ENCODE data around the gene ELP1. TPM values are rescaled to one million over a fixed set of nuclear protein-coding genes. Genes with fewer than 3 reads are reported as not detected.

ELP1 gene
- total RNA-seq, 1 donor from 2014 or later = 24.7 TPM

GRCh38 chr9:108865037-108865436 lies 68.9 kb downstream of the ELP1 start:
- no peak overlapping the region for H3K4me3 ChIP-seq (ENCODE audit: low read depth, low read length)
- TF ChIP-seq, protein P1, sequence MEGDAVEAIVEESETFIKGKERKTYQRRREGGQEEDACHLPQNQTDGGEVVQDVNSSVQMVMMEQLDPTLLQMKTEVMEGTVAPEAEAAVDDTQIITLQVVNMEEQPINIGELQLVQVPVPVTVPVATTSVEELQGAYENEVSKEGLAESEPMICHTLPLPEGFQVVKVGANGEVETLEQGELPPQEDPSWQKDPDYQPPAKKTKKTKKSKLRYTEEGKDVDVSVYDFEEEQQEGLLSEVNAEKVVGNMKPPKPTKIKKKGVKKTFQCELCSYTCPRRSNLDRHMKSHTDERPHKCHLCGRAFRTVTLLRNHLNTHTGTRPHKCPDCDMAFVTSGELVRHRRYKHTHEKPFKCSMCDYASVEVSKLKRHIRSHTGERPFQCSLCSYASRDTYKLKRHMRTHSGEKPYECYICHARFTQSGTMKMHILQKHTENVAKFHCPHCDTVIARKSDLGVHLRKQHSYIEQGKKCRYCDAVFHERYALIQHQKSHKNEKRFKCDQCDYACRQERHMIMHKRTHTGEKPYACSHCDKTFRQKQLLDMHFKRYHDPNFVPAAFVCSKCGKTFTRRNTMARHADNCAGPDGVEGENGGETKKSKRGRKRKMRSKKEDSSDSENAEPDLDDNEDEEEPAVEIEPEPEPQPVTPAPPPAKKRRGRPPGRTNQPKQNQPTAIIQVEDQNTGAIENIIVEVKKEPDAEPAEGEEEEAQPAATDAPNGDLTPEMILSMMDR (IDR thresholded peaks at IDR 0.05; ENCODE audit: insufficient read depth, low read length, poor library complexity, severe bottlenecking) = no peak
- DNase-seq (ENCODE audit: low read depth) = no peak
- H3K36me3 ChIP-seq (ENCODE audit: control insufficient read depth, insufficient read depth, low read length) = no peaks in the 10 kb centered on the region
- H3K27me3 ChIP-seq (ENCODE audit: control insufficient read depth, insufficient read depth, low read length) = no peaks in the 10 kb centered on the region

DNA sequence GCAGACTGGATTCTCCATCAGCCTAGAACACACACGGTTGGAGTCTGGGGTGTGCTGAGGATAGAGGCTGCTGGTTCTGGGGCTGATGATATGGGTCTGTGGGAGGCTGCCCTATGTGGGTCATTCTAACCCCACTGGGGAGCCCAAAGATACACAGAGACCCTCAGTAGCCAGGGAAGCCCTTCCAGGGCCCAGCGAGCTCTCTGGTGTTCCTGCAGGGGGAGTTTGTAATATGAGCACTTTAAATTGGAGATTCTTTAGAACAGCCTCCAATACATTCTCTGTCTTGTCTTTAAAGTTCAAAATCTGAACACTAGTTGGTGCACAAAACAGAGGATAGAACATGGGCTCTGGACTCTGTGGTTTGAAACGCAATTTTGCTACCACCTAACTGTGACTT lies 69.5 kb downstream of the ELP1 start:
- TF ChIP-seq, protein P1 (IDR thresholded peaks at IDR 0.05; ENCODE audit: insufficient read depth, low read length, poor library complexity, severe bottlenecking) = no peak
- Histone ChIP-seq H3K4me3 (ENCODE audit: low read depth, low read length) (no peak overlapping the region), H3K36me3 (ENCODE audit: control insufficient read depth, insufficient read depth, low read length) (no peaks in the 10 kb centered on the region), H3K27me3 (ENCODE audit: control insufficient read depth, insufficient read depth, low read length) (no peaks in the 10 kb centered on the region)
- DNase-seq (ENCODE audit: low read depth) = no peak

DNA sequence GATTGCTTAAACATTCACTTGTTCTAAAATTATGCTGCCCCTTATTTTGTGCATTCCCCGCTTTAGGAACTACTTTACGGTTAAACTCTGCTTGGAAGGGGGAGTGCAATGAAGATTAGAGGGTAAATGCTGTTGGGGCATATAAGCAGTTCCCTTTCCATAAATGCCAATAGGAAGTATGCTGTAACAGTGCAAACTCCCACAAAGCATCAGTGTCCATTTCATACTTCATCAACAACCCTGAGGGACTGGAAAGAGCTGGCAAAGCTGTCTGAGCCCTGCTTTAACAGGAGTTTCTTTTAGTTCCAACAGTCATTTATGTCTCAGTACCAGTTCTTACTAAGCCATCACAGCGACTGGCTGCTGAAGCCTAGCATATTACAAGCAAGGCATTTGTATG lies 70.0 kb downstream of the ELP1 start:
- DNase-seq (ENCODE audit: low read depth) = no peak
- H3K4me3 ChIP-seq (ENCODE audit: low read depth, low read length) = no peak overlapping the region
- H3K27me3 ChIP-seq (ENCODE audit: control insufficient read depth, insufficient read depth, low read length) = no peaks in the 10 kb centered on the region
- H3K36me3 ChIP-seq (ENCODE audit: control insufficient read depth, insufficient read depth, low read length) = no peaks in the 10 kb centered on the region
- TF ChIP-seq, protein P1 (IDR thresholded peaks at IDR 0.05; ENCODE audit: insufficient read depth, low read length, poor library complexity, severe bottlenecking) = no peak

DNA sequence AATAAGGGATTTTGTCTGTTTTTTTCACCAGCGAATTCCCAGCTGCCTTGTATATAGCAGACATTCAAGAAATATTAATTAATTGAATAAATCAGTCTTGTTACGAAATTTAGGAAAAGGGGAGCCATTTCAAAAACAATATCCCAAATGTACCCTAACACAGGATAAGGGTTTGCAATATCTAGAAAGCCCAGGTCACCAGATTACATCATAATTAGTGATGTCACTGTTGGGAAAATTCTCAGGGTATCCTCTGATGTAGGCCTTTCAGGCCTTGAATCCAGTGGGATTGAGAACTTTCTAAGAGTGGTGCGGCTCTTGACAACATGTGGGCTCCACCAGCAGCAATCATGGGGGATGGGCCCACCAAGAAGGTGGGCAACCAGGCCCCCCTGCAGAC lies 71.9 kb downstream of the ELP1 start, which contains the start of gene ACTL7A:
ACTL7A (plus strand) TSS at position 270 of the 400 bp plus-strand sequence; CDS start at position 327, 57 bp downstream.
- TF ChIP-seq, protein P1 (IDR thresholded peaks at IDR 0.05; ENCODE audit: insufficient read depth, low read length, poor library complexity, severe bottlenecking) = no peak
- Histone ChIP-seq H3K36me3 (ENCODE audit: control insufficient read depth, insufficient read depth, low read length) (no peaks in the 10 kb centered on the region), H3K4me3 (ENCODE audit: low read depth, low read length) (no peak within 1 kb of the TSS), H3K27me3 (ENCODE audit: control insufficient read depth, insufficient read depth, low read length) (no peaks in the 10 kb centered on the region)
- no peak for DNase-seq (ENCODE audit: low read depth)

DNA sequence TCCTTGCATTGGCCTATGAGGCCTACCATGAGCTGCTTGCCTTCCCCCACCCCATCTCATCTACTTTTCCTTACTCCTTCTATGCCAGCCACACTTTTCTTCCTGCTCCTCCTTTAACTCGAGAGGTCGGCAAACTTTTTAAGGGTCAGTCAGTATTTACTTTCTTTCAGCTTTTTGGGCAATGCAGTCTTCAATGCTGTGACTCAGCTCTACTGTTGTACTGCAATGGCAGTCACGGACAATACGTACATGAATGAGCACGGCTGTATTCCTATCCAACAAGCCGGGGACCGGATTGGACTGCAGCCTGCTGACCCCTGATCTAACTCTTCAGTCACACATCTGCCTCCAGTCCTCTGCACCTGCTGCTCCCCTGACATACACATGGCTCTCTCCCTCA lies 72.5 kb downstream of the ELP1 start:
- H3K27me3 ChIP-seq (ENCODE audit: control insufficient read depth, insufficient read depth, low read length) = no peaks in the 10 kb centered on the region
- H3K4me3 ChIP-seq (ENCODE audit: low read depth, low read length) = no peak overlapping the region
- DNase-seq (ENCODE audit: low read depth) = no peak
- H3K36me3 ChIP-seq (ENCODE audit: control insufficient read depth, insufficient read depth, low read length) = no peaks in the 10 kb centered on the region
- TF ChIP-seq, protein P1 (IDR thresholded peaks at IDR 0.05; ENCODE audit: insufficient read depth, low read length, poor library complexity, severe bottlenecking) = no peak

- no peaks in the 10 kb centered on the region for H3K36me3 ChIP-seq (ENCODE audit: control insufficient read depth, insufficient read depth, low read length)
- H3K4me3 ChIP-seq (ENCODE audit: low read depth, low read length) = no peak overlapping the region
- TF ChIP-seq, protein P1 (IDR thresholded peaks at IDR 0.05; ENCODE audit: insufficient read depth, low read length, poor library complexity, severe bottlenecking) = no peak
- DNase-seq (ENCODE audit: low read depth) = no peak
- no peaks in the 10 kb centered on the region for H3K27me3 ChIP-seq (ENCODE audit: control insufficient read depth, insufficient read depth, low read length)
Measured at GRCh38 chr9:108860764-108861163, 73.2 kb downstream of the ELP1 start.
